Thoracic aorta (tissue), 2 donors: ENCODE results near the gene HYPK. TPM values are rescaled to one million over a fixed set of nuclear protein-coding genes. Genes with fewer than 3 reads are reported as not detected.
"Not testable (repeated sequence)": the region's sequence is repeated elsewhere in the genome, so short reads cannot be mapped to it uniquely, and the experiment has no call there.

ENCODE experiments used
- ATAC-seq: fragments of 150-250 bp; one replicate; pipeline ENCODE4 v1.8.0; 2017; ENCODE audit warnings: low read depth; ENCODE audit not compliant: insufficient number of reproducible peaks, low FRiP score
- DNase-seq: peaks from one replicate; pipeline ENCODE4 v3.0.0-alpha.2; 2020; ENCODE audit warnings: low spot score
- H3K27ac ChIP-seq, 2 donors: fragments of 200-600 bp; sonication (generic); 1 replicate in 1 of 2; 2 replicates in 1 of 2; pipeline ENCODE4 v1.5.1; 2016; ENCODE audit warnings: mild to moderate bottlenecking in 2 of 2, moderate library complexity in 2 of 2
- H3K27me3 ChIP-seq: fragments of 200-600 bp; sonication (generic); replicated peaks from 2 replicates; pipeline ENCODE4 v1.6.0; 2016; ENCODE audit warnings: mild to moderate bottlenecking; ENCODE audit not compliant: insufficient read depth
- H3K36me3 ChIP-seq: fragments of 200-600 bp; sonication (generic); one replicate; pipeline ENCODE4 v1.5.1; 2016
- H3K4me1 ChIP-seq, 2 donors: fragments of 200-600 bp; sonication (generic); 1 replicate in 1 of 2; 2 replicates in 1 of 2; pipeline versions ENCODE4 v1.5.1 to v1.6.0; 2016; ENCODE audit warnings: low read depth in 2 of 2, mild to moderate bottlenecking in 1 of 2; ENCODE audit not compliant: control insufficient read depth in 1 of 2
- H3K4me3 ChIP-seq: fragments of 200-600 bp; sonication (generic); 2 replicates; pipeline ENCODE4 v1.5.1; 2016; ENCODE audit warnings: mild to moderate bottlenecking
- H3K9me3 ChIP-seq: fragments of 200-600 bp; sonication (generic); 2 replicates; pipeline ENCODE4 v1.5.1; 2016
- CTCF ChIP-seq: fragments of 200-600 bp; sonication (generic); IDR thresholded peaks from one replicate; pipeline ENCODE4 v1.5.1; 2019; ENCODE audit warnings: antibody characterized with exemption
- total RNA-seq, 2 donors: library from RNA; depleted of rRNA; stranded (reverse); fragments of >200 nt; gene quantifications; one replicate each; pipeline versions ENCODE4 v1.1.0 to v1.2.3, GENCODE V29; 2016

The HYPK gene
- total RNA-seq, 2 donors from 2014 or later = 9.2 to 21.2 TPM

DNA sequence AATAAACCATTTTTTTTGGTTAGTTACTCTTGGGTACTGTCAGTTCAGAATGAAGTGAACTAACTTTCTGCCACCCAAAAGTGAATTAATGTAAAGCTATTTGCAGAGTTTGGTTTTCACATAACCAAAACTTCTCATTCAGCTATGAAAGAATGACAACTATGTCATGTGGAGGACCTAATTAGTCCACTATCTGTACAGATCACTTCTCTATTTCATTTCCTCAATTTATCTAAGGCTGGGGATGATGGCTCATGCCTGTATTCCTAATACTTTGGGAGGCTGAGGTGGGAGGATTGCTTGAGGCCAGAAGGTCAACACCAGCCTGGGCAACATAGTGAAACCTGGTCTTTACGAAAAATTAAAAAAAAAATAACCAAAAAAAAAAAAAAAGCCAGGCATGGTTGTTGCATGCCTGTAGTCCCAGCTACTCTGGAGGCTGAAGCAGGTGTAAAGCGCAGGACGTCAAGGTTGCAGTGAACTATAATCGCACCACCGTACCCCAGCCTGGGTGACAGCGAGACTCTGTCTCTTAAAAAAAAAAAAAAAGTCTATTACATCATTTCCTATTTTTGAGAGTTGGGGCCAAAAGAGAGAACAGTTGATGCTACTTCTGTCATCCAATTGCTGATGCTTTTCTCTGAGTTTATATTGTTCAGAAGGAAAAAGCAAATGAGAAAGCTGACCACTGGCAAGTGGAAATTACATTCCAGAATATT, 8.7 kb downstream of the HYPK start:
- Histone ChIP-seq H3K27ac (no peak overlapping the region), H3K9me3 (no peaks in the 10 kb centered on the region), H3K27me3 (no peaks in the 10 kb centered on the region), H3K4me1 (no peaks in the 10 kb centered on the region), H3K36me3 (peaks cover 70% of the 10 kb centered on the region), H3K4me3 (no peak overlapping the region)
- DNase-seq (no peak), ATAC-seq (no peak)
- no peak for TF ChIP-seq CTCF

DNA sequence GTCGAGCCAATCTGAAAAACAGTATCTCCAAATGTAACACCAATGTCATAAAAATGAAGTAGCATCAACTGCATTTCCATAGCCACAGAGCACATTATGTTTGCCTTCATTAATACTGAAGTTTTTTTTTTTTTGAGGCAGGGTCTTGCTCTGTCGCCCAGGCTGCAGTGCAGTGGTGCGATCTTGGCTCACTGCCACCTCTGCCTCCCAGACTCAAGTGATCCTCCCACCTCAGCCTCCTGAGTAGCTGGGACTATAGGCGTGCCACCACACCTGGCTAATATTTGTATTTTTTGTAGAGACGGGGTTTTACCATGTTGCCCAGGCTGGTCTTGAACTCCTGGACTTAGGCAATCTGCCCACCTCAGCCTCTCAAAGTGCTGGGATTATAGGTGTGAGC, 14.7 kb downstream of the HYPK start:
- not testable (repeated sequence) for H3K27ac ChIP-seq, H3K9me3 ChIP-seq, DNase-seq, H3K4me3 ChIP-seq, H3K27me3 ChIP-seq, H3K4me1 ChIP-seq, ATAC-seq
- H3K36me3 ChIP-seq = peaks cover 63% of the 10 kb centered on the region

DNA sequence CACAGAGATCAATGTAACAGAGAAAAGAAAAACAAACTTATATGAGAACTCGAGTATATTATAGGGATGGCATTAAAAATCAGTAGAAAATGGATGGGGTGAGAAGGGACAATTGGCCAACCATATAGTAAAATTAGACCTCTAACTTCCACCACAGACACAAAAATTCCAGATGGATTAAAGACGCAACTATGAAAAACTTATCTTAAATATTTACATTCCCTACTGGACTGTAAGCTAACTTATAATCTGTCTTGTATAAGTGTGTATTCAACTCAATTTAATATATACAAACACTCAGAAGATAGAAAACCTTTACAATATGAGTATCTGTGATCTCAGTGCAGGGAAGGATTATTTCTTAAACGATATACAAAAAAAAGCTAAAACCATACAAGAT, 21.1 kb downstream of the HYPK start:
- H3K9me3 ChIP-seq = no peaks in the 10 kb centered on the region
- no peak overlapping the region for H3K27ac ChIP-seq
- H3K4me3 ChIP-seq = no peak overlapping the region
- H3K36me3 ChIP-seq = peaks cover 16% of the 10 kb centered on the region
- TF ChIP-seq CTCF = no peak
- no peaks in the 10 kb centered on the region for H3K27me3 ChIP-seq
- ATAC-seq = no peak
- H3K4me1 ChIP-seq = peaks cover 23 to 32% of the 10 kb centered on the region in 2 donors
- no peak for DNase-seq

DNA sequence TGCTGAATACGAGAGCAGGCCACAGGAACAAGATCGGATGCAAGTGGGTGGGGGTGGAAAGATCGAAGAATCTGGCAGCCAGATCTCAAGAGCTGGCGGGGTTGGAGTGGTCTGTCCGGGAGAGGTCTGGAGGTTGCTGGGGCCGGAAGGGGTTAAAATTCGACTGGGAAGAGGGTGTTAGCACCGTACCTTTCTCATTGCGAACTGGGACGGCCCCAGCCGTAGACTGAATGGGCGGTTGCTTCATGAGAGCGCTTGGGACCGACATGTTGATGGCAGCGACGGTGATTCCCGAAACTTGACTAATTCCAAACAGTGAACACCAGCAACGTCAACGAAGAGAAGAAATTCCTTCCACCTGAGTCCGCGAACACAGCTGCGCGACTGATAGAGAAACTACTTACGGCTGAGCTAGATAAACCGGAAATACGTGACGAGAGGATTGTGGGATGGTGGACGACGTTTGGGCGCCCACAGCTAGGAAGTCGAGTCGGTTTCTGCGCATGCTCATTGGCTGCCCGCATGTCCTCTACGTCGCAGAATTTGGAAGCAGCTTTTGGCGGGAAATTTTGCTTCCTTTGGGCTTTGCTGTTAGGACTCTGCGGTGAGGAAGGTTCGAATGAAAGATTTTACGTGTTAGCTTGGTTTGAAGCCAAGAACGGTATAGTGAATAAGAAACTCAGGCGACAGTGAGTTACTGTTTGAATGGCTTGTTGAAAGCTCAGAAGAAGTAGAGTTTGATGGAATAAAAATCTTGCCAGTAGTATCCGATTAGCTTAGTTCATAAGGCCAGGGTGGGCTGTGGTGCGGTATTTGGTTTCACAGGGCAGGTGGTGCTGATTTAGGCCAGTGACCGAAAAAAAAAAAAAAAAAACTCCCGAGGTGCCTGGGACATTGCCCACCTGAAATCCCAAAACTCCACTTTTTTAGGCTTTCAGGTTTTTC, 24.2 kb downstream of the HYPK start, which contains the start of gene MFAP1:
Gene MFAP1, minus strand, starts transcription at position 389 of the 945 bp plus-strand sequence. Its CDS starts 121 bp downstream, at position 268.
- Histone ChIP-seq H3K4me1 (peaks cover 30 to 46% of the 10 kb centered on the region in 2 donors), H3K9me3 (no peaks in the 10 kb centered on the region), H3K36me3 (peaks cover 6% of the 10 kb centered on the region), H3K4me3 (peak within 1 kb of the TSS; percentile 88), H3K27ac (peak within 1 kb of the TSS; percentile 81 to 90), H3K27me3 (no peaks in the 10 kb centered on the region)
- peak; percentile 90 for DNase-seq
- no peak for TF ChIP-seq CTCF
- ATAC-seq = peak; percentile 79

- H3K4me3 ChIP-seq = peak overlapping the region; percentile 88
- not testable (repeated sequence) for H3K36me3 ChIP-seq, H3K27me3 ChIP-seq, DNase-seq, H3K27ac ChIP-seq, H3K9me3 ChIP-seq, ATAC-seq
- H3K4me1 ChIP-seq = peaks cover 30 to 46% of the 10 kb centered on the region in 2 donors
These were observed 24.9 kb downstream of the HYPK start for GRCh38 chr15:43825305-43825704.

DNA sequence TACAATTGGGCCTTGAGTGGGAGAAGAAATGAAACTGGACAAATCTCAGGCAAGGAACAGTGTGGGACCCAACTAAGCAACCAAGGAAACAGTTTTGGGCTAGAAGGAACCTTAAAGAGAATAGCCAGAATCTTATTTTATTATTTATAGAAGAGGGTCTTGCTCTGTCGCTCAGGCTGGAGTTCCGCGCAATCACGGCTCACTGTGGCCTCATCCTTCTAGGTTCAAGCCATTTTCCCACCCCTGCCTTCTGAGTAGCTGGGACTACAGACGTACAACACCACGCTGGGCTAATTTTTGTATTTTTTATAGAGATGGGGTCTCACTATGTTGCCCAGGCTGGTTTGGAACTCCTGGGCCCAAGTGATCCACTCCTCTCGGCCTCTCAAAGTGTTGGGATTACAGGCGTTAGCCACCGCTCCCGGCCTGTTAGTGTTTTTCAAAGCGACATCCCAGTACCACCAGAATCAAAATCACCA, 25.7 kb downstream of the HYPK start:
- DNase-seq (no peak), ATAC-seq (no peak)
- no peaks in the 10 kb centered on the region for H3K36me3 ChIP-seq
- peak overlapping the region; percentile 78 for H3K4me3 ChIP-seq
- TF ChIP-seq CTCF = no peak
- H3K9me3 ChIP-seq = no peaks in the 10 kb centered on the region
- no peaks in the 10 kb centered on the region for H3K27me3 ChIP-seq
- peak overlapping the region; percentile 56 to 71 for H3K27ac ChIP-seq
- H3K4me1 ChIP-seq = peaks cover 30 to 46% of the 10 kb centered on the region in 2 donors
